Pons (tissue), 1 donor: Measurements from ENCODE around the gene KCNK5.

Experiments
- DNase-seq: peaks from one replicate; pipeline ENCODE4 v3.0.0-alpha.2; 2016; ENCODE audit warnings: low spot score

Gene KCNK5, protein sequence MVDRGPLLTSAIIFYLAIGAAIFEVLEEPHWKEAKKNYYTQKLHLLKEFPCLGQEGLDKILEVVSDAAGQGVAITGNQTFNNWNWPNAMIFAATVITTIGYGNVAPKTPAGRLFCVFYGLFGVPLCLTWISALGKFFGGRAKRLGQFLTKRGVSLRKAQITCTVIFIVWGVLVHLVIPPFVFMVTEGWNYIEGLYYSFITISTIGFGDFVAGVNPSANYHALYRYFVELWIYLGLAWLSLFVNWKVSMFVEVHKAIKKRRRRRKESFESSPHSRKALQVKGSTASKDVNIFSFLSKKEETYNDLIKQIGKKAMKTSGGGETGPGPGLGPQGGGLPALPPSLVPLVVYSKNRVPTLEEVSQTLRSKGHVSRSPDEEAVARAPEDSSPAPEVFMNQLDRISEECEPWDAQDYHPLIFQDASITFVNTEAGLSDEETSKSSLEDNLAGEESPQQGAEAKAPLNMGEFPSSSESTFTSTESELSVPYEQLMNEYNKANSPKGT

DNA sequence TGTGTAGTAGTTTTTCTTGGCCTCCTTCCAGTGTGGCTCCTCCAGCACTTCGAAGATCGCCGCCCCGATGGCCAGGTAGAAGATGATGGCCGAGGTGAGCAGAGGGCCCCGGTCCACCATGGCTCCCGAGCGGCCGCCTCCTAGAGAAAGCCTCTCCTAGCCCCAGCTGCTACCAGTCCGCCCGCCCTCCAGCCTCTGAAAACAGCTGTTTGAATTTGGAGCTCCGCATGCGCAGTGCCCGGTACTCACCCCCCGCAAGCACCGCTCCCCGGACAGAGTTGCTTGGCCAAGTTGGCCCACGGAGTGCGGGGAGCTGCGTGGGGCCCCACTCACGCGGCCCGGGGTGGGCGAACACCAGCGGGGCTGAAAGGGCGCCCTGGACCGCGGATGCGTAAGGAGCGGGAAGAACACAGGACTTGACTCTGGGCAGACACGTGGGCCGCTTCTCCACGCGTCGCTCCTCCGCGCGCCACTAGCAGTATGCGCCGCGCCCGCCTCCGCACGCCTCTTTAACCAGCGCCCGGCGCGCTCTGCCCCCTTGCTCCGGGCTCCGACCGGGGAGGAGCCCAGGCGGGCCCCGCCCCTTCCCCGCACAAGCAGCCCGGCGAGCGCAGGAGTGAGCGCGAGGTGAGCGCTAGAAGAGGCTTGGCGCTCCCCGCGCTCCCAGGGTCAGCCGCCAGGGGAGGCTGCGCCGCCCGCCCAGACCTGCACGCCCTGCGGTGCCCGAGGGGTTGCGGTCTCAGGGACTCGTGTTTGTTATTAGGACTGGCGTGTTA lies at the start of gene KCNK5:
TSS of gene KCNK5 (minus strand) at position 484 of the 776 bp plus-strand sequence. CDS start at position 120, 364 bp downstream.
- peak; percentile 19 for DNase-seq

DNA sequence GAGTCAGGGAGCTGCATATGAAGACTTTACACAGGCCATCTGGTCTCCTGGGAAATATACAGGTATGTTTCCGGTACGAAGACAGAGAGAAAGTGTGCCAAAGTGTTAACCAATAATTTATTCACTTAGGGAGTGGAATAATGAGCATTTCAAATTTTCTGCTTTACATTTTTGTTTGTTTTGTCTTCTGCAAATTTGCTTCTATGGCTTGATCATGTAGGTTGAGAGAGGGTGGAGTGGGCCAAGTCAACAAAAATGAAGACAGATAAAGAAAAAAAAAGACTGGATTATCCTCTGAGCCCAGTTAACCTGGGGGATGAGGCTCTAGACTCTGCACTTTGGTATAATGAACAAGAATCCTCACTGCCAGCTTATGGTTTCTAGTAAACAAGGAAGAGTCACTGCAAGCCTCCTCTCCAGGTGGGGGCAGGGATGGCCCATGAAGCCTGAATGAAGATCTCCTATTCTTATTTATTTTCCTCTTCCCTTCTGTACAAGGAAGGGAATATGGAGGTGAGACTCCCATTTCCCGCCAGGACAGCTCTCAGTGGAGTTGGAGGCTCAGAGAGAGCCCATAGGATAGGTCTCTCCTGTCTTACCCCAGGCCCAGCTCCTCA lies 47.2 kb upstream of the KCNK5 start:
- no peak for DNase-seq

DNA sequence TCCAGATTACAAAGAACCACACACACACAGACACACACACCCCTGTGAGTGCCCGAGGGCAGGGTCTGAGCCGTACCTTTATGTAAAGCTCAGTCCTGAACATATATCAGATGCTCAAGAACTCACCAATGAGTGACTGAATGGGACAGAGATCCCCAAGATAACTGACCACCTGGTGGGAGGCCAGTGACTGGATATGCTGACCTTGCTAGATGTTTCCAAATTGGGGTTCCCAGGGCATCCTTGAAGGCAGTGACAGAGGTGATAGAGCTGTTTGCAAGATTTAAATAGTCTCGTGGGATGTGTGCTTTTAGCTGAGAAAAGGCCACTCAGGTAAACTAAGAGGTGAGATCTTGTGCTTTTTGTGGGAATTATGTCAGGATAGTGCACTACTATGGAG lies 45.6 kb upstream of the KCNK5 start:
- no peak for DNase-seq

DNA sequence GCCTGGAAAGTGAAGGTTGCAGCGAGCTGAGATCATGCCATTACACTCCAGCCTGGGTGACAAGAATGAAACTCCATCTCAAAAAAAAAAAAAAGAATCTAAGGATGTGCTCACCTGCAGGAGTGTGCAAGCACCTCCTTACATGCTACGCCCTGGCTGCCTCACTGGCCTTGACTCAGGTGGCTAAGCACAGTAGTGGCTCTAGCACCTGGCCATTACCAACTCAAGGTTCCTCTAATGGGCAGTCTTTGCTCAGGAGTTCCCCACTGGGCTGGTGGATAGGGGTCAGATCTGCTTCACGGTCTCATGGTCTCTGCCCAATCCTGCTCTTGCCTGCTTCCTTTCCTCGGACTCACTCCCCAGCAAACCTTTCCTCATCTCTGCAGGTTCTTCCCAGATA lies 45.2 kb upstream of the KCNK5 start:
- DNase-seq, result no peak

DNA sequence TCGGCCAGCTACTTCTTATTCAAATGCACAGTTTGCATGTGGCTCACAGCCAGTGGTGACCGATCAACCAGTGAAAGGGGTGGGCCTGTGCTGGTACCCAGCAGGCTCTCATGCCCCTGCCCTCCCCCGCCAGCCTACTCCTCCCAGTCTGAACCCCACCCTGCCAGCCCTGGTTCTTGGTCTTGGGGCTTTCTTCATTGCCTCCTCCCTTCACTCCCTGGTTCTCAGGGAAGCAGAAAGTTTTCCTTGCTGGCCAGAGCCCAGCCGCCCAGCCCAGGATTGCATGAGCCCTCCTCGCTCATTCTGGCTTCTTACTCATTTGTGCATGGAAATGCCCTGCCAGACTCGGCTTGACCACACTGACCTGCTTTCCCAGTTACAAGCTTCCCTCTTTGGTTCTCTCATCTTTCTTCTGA lies 44.1 kb upstream of the KCNK5 start:
- no peak for DNase-seq

DNA sequence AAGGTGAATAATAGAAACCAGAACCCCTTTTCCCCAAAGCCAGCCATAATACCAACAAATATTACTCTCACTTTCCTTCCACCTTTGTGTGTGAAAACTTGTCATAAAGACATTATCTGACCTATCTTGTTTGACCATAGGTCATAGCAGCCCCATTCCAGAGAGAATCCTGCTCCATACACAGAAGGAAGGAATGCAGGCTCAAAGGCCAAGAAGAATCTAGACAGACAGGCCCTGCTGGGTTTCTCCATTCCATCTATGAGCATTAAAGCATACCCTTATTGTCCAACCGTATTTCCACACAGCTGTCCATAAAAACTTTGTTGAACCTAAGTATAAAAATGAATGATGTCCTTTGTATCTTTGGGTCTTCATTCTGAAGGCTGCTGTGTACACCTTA lies 40.7 kb upstream of the KCNK5 start:
- no peak for DNase-seq

GRCh38 chr6:39268721-39269120 lies 39.4 kb upstream of the KCNK5 start:
- DNase-seq, result no peak

- no peak for DNase-seq
Observed at GRCh38 chr6:39268171-39268570, 38.9 kb upstream of the KCNK5 start.

DNA sequence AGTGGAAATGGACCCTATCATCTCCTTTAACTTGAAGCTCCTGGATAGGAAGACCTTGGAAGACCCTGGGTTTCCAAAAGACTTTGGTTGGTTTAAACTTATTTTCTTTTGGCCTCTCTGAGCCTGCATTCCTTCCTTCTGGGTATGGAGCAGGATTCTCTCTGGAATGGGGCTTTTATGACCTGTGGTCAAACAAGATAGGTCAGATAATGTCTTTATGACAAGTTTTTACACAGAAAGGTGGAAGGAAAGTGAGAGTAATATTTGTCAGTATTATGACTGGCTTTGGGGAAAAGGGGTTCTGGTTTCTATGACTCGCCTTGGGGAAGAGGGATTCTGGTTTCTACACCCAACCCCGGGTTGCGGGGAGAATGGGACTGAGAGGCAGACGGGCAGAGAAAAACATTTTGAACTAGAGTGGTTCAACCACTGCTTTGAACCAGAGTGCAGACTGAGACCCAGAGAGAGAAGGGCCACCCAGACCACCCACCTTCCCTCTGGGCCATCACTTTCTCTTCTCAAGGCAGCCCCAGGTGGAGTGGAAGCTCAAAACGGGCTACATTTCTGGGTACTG lies 37.6 kb upstream of the KCNK5 start:
- no peak for DNase-seq

DNA sequence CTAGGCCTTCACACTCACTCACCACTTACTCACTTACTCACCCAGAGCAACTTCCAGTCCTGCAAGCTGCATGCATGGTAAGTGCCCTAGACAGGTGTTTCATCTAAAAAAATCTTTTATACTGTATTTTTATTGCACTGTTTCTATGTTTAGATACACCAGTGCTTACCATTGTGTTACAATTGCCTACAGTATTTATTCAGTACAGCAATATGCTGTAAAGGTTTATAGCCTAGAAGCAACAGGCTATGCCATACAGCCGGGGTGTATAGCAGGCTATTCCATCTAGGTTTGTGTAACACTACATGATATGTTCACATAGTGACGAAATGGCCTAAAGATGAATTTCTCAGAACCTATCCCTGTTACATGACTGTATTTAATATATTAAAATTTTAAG lies 37.1 kb upstream of the KCNK5 start:
- no peak for DNase-seq

- DNase-seq, result no peak
Observed at GRCh38 chr6:39263303-39264037, 34.2 kb upstream of the KCNK5 start.

- no peak for DNase-seq
Observed at GRCh38 chr6:39261751-39262150, 32.5 kb upstream of the KCNK5 start.

GRCh38 chr6:39260953-39261352 lies 31.7 kb upstream of the KCNK5 start:
- no peak for DNase-seq

- DNase-seq, result no peak
Observed at GRCh38 chr6:39260456-39260855, 31.2 kb upstream of the KCNK5 start.

GRCh38 chr6:39256294-39256940 lies 27.1 kb upstream of the KCNK5 start:
- no peak for DNase-seq

- DNase-seq, result no peak
Observed at GRCh38 chr6:39254999-39255535, 25.8 kb upstream of the KCNK5 start.

GRCh38 chr6:39251406-39251805 lies 22.1 kb upstream of the KCNK5 start:
- DNase-seq, result no peak

GRCh38 chr6:39250507-39250906 lies 21.2 kb upstream of the KCNK5 start:
- no peak for DNase-seq

GRCh38 chr6:39249278-39249677 lies 20.0 kb upstream of the KCNK5 start:
- DNase-seq, result no peak

GRCh38 chr6:39247667-39248194 lies 18.5 kb upstream of the KCNK5 start:
- no peak for DNase-seq

- DNase-seq, result no peak
Observed at GRCh38 chr6:39243809-39244208, 14.5 kb upstream of the KCNK5 start.
